ENCODE results near the gene TBC1D8.

- TF ChIP-seq POLR2A (IDR thresholded peaks at IDR 0.05) (no peak), CTCF (IDR thresholded peaks at IDR 0.05) (no peak)
These were observed 28.8 kb upstream of the TBC1D8 start for GRCh38 chr2:101179982-101180381.

All from esophagus squamous epithelium (tissue), 4 donors.